Astrocyte of the spinal cord (primary cell): ENCODE measurements around the gene TUBGCP2.

Source experiments
- DNase-seq: peaks from one replicate; pipeline ENCODE4 v3.0.0; 2011; ENCODE audit warnings: low read depth, low spot score
- H3K4me3 ChIP-seq: 2 replicates; pipeline ENCODE4 v1.5.1; 2011; ENCODE audit warnings: low read depth, mild to moderate bottlenecking, low read length, moderate library complexity
- CTCF ChIP-seq: IDR thresholded peaks from 2 replicates; pipeline ENCODE4 v1.5.1; 2012; ENCODE audit warnings: low read depth, mild to moderate bottlenecking, low read length, inconsistent platforms
- in situ Hi-C: cut with HindIII; loops from 2 replicates; pipeline ENCODE4 v1.10.0; 2017; ENCODE audit warnings: low sequenced_read_pairs

TUBGCP2 gene

GRCh38 chr10:133342942-133343341 is 34.3 kb upstream of the TUBGCP2 start:
- H3K4me3 ChIP-seq: no peak overlapping the region
- TF ChIP-seq CTCF: no peak
- no peak for DNase-seq
- in situ Hi-C loops: no loop called here

- TF ChIP-seq CTCF: no peak
- DNase-seq: no peak
- in situ Hi-C loops: no loop called here
- no peak overlapping the region for H3K4me3 ChIP-seq
Observed at GRCh38 chr10:133341983-133342382, 33.3 kb upstream of the TUBGCP2 start.

- no peak for DNase-seq
- H3K4me3 ChIP-seq: no peak overlapping the region
- TF ChIP-seq CTCF: no peak
- in situ Hi-C loops: no loop called here
Observed at GRCh38 chr10:133339708-133340380, 31.2 kb upstream of the TUBGCP2 start.

GRCh38 chr10:133338080-133339071 is 29.7 kb upstream of the TUBGCP2 start:
- TF ChIP-seq CTCF: no peak
- no peak for DNase-seq
- no peak overlapping the region for H3K4me3 ChIP-seq
- in situ Hi-C loops: no loop called here

- DNase-seq: no peak
- TF ChIP-seq CTCF: no peak
- H3K4me3 ChIP-seq: no peak overlapping the region
- in situ Hi-C loops: no loop called here
Observed at GRCh38 chr10:133337370-133337725, 28.7 kb upstream of the TUBGCP2 start.

GRCh38 chr10:133336577-133337369 is 28.1 kb upstream of the TUBGCP2 start, which contains the start of gene CALY:
Gene CALY (minus strand): TSS chr10:133336896. CDS start chr10:133328989, 7,907 bp downstream.
- DNase-seq: no peak
- in situ Hi-C loops: no loop called here
- TF ChIP-seq CTCF: no peak
- no peak within 1 kb of the TSS for H3K4me3 ChIP-seq
